Stimulated activated CD4-positive, alpha-beta T cell treated with anti-CD3 and anti-CD28 coated beads, Interleukin-2, amount 100 ng/mL, for 4 hours (primary cell): Measurements from ENCODE around the gene TRABD2A.
"Not testable (repeated sequence)": the region's sequence is repeated elsewhere in the genome, so short reads cannot be mapped to it uniquely, and the experiment has no call there.

ENCODE experiments used
- DNase-seq: peaks from one replicate; pipeline ENCODE4 v3.0.0-alpha.2; 2020; ENCODE audit warnings: low read depth

Gene TRABD2A

DNA sequence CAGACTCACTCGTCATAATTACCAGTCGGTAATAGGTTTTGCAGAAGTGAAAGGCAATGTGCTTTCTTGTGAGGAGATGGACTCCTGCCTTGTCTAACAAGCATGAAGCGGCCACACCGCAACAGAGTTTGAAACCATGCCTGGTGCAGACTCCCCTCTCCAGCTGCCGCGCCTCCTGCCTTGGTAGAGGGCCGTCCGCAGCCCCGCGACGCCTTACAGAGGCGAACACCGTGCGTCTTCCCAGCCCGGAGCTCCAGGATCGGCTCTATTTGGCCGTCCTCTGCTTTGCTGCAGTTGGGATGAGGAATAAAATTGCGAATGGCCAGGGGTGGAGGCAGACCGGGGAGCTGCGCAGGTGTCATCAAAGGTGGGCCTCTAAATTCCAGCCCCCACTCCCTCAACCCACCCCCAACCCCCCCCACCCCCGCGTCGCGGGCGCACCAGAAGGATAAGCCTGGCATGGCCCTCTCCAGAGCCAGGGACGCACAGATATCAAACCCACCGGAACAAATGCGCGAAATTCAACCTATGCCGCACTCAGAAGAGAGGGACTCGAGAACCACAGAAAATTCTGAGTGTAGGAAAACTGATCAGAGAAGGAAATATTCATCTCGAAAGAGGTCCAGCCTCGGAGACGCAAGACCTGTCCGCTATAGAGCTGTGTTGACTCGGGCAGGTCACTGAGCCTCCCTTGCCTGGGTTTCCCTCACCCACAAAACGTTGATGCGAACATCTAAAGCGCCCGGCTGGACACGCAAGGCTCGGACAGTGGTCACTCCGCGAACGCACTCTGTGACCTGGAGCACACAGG, 1.1 kb downstream of the TRABD2A start:
- DNase-seq: no peak

- no peak for DNase-seq
Measured at GRCh38 chr2:84878896-84879583, 1.8 kb downstream of the TRABD2A start.

- no peak for DNase-seq
Measured at GRCh38 chr2:84878459-84878858, 2.4 kb downstream of the TRABD2A start.

GRCh38 chr2:84876369-84876768, 4.5 kb downstream of the TRABD2A start:
- no peak for DNase-seq

DNA sequence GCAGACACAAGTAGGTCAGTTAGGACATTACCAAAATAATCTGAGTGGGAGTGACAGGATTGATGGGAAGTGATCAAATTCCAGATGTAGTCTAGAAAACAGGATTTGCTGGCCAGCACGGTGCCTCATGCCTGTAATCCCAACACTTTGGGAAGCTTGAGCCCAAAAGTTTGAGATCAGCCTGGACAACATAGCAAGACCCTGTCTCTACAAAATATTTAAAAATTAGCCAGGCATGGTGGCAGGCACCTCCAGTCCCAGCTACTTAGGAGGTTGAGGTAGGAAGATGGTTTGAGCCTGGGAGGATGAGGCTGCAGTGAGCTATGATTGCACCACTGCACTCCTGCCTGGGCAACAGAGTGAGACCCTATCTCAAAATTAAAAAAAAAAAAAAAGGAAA, 5.3 kb downstream of the TRABD2A start:
- not testable (repeated sequence) for DNase-seq

GRCh38 chr2:84875213-84875560, 5.7 kb downstream of the TRABD2A start:
- DNase-seq: no peak

- DNase-seq: no peak
Measured at GRCh38 chr2:84874381-84875212, 6.3 kb downstream of the TRABD2A start.

DNA sequence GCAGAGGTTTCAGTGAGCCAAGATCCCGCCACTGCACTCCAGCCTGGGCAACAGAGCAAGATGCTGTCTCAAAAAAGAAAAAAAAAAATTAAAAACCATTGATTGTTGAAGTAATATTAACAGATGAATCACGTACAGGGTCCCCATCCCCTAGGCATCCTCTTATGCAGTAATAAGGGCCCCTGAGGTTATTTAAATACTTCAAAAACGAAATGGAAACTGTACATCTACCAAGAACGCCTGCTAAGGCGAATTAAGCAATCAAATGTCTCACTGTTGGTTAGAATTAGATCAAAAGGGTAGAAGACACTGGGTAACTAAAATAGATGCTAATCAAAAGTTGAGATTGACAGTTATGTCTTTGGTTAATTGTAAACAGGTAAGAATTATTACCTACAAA, 7.5 kb downstream of the TRABD2A start:
- DNase-seq: no peak

GRCh38 chr2:84872691-84873090, 8.2 kb downstream of the TRABD2A start:
- not testable (repeated sequence) for DNase-seq

DNA sequence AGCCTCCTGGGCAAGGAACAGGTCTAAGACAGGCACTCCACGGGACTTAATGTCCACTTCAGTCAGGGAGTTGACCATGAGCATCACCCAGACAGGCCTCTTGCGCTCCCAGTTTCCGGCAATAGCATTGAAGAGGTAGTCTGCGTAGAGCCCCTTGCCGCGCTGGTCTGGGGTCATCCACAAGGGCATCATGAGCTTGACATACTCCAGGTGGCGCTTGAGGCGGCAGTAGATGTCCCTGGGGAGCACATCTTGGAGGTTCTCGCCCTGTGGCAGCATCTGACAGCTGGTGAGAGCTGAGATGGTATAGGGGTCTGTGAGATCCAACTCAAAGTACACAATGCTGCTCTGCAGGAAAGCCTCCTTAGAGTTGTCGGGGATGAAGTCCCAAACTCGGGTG, 10.6 kb downstream of the TRABD2A start:
- no peak for DNase-seq

DNA sequence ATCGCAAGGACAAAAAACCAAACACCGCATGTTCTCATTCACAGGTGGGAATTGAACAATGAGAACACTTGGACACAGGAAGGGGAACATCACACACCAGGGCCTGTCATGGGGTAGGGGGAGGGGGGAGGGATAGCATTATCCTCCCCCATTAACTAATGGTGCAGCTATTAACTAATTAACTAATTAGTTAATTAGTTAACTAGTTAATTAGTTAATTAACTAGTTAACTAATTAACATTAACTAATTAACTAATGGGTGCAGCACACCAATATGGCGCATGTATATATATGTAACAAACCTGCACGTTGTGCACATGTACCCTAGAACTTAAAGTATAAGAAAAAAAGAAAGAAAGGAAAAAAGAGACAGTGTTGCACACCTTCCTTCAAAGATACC, 12.6 kb downstream of the TRABD2A start:
- DNase-seq: not testable (repeated sequence)

GRCh38 chr2:84866122-84866521, 14.8 kb downstream of the TRABD2A start:
- no peak for DNase-seq

GRCh38 chr2:84865181-84865783, 15.6 kb downstream of the TRABD2A start:
- no peak for DNase-seq

DNA sequence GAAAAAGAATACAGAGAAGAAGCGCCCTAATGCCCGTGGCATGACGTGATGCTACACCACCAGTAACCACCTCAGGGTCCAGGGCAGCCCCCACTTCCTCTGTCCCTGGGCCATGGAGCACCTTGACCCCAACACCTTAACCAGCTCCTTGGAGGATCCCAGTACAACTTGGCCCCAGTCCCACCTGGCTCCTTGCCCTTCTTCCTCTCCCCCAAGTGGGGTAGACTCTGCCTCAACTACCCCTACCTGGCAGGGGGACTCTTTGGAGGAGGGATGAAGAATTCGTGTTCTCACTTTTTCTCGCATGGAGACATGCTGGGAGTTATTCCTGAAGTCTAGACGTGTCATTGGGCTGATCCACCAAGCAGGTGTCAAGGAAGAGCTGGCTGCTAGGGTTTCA, 18.9 kb downstream of the TRABD2A start:
- DNase-seq: no peak

- DNase-seq: no peak
Measured at GRCh38 chr2:84861539-84861938, 19.3 kb downstream of the TRABD2A start.

DNA sequence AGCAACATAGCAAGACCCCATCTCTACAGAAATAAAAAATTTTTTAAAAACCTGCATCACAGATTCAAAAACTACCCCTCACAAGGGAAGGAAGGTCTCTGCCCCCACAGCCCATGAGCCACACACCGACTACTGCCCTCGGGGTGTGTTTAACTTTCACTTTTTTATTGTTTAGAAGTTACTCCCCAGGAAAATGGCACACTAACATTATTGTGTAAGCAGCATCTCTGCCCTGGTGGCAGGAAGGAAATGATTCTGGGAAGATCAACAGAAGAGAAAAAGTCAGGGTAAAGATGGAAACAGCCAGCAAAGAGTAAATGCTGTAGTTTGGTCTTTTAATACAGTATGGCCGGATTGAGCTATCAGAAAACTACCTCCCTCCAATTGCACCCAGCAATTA, 21.9 kb downstream of the TRABD2A start:
- no peak for DNase-seq

DNA sequence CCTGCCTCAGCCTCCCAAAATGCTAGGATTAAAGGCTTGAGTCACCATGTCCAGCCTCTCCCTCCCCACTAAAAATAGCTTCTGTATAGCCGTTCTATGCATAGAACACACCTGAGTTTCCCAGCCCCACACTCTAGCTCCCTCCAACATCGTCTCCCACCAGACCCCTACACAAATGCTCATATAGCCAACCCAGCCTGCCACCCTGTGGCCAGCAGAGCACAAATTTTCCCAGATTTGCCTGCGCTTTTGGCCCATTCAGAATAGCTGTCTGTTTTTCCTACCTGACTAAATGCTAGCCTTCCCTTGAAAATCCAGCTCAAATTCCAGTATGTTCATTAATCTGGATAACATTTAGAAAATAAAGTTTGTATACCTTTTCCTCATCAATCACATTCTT, 22.8 kb downstream of the TRABD2A start:
- DNase-seq: no peak

- DNase-seq: no peak
Measured at GRCh38 chr2:84857566-84857965, 23.3 kb downstream of the TRABD2A start.

DNA sequence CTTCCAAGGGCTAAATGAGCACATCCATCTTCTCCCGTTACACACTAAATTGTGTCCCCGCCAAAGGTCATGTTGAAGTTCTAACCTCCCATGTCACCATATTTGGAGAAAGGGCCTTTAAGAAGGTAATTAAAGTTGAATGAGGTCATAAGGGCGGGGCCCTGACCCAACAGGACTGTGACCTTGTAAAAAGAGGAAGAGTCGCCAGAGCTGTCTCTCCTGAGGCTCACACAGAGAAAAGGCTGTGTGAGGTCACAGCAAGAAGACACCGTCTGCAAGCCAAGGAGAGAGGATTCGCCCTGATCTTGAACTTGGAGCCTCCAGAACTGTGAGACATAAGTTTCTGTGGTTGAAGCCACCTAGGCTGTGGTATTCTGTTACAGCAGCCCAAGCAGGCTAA, 24.1 kb downstream of the TRABD2A start:
- no peak for DNase-seq

DNA sequence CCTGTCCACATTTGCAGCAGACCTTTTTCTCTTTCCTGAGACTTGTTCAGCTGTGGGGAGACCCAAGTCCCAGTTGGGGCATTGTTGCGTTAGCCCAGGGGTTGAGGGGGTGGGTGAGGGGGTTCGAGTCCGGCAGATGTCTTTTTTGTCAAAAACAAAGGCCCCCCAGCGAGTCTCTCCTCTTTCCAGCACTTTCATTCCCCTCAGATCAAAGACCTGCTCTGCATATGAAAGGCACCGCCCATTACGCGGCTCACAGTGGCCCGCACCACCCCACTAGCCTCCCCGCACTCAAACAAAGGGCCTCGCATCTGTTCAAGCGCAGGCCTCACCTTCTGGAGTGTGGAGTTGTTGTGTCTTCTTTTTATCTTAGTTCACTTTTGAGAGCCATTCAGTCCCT, 25.2 kb downstream of the TRABD2A start:
- no peak for DNase-seq

- no peak for DNase-seq
Measured at GRCh38 chr2:84854850-84855249, 26.0 kb downstream of the TRABD2A start.

DNA sequence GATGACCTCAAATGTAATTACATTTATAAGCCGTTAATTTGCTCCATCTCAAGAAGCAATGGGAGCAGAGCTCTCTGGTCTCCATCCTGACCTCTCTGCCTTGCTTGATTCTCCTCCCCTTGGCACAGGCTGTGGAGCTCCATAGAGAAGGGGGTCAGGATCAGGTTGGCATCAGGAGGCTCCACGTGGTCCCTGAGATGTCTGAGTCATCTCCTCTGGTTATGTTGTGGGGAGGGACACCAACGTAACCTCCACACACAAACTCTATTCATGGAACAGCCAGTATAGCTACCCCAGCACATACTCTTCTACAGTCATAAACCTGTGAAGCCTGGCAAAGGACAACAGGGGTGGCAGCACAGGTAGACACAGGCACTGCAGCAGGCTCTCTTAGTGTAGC, 29.0 kb downstream of the TRABD2A start:
- DNase-seq: no peak
